GM20431 (cell line): Measurements from ENCODE around the gene CSNK2A1.
"Not testable (repeated sequence)": the region's sequence is repeated elsewhere in the genome, so short reads cannot be mapped to it uniquely, and the experiment has no call there.

ENCODE experiments used
- in situ Hi-C: fragments of 300-500 bp; cut with MseI, MboI; formaldehyde crosslinking; loops from one replicate; pipeline ENCODE4 v1.15.0; 2020; ENCODE audit warnings: low sequenced_read_pairs; ENCODE audit not compliant: unreplicated experiment

CSNK2A1 gene

GRCh38 chr20:537983-538382 is 5.6 kb downstream of the CSNK2A1 start:
- in situ Hi-C loops = no loop called here

- in situ Hi-C loops = no loop called here
Measured at GRCh38 chr20:536426-537010, 7.1 kb downstream of the CSNK2A1 start.

- in situ Hi-C loops = no loop called here
Measured at GRCh38 chr20:535958-536357, 7.6 kb downstream of the CSNK2A1 start.

- in situ Hi-C loops = no loop called here
Measured at GRCh38 chr20:533526-533925, 10.1 kb downstream of the CSNK2A1 start.

GRCh38 chr20:532530-532929 is 11.1 kb downstream of the CSNK2A1 start:
- in situ Hi-C loops = no loop called here

GRCh38 chr20:531608-532007 is 12.0 kb downstream of the CSNK2A1 start:
- in situ Hi-C loops = no loop called here

- in situ Hi-C loops = no loop called here
Measured at GRCh38 chr20:530321-530720, 13.3 kb downstream of the CSNK2A1 start.

- in situ Hi-C loops = no loop called here
Measured at GRCh38 chr20:528923-529604, 14.5 kb downstream of the CSNK2A1 start.

GRCh38 chr20:527571-527886 is 16.1 kb downstream of the CSNK2A1 start:
- in situ Hi-C loops = no loop called here

GRCh38 chr20:521860-522259 is 21.7 kb downstream of the CSNK2A1 start:
- in situ Hi-C loops = no loop called here

GRCh38 chr20:519999-520398 is 23.6 kb downstream of the CSNK2A1 start:
- in situ Hi-C loops = no loop called here

- in situ Hi-C loops = no loop called here
Measured at GRCh38 chr20:517221-517620, 26.4 kb downstream of the CSNK2A1 start.

- in situ Hi-C loops = no loop called here
Measured at GRCh38 chr20:516799-517198, 26.8 kb downstream of the CSNK2A1 start.

- in situ Hi-C loops = no loop called here
Measured at GRCh38 chr20:515696-516095, 27.9 kb downstream of the CSNK2A1 start.

- in situ Hi-C loops = no loop called here
Measured at GRCh38 chr20:513429-513828, 30.2 kb downstream of the CSNK2A1 start.

- in situ Hi-C loops = not testable (repeated sequence)
Measured at GRCh38 chr20:510328-511057, 33.1 kb downstream of the CSNK2A1 start.

GRCh38 chr20:508364-508787 is 35.2 kb downstream of the CSNK2A1 start:
- in situ Hi-C loops = not testable (repeated sequence)

- in situ Hi-C loops = no loop called here
Measured at GRCh38 chr20:507761-508332, 35.7 kb downstream of the CSNK2A1 start.

GRCh38 chr20:507006-507758 is 36.4 kb downstream of the CSNK2A1 start:
- in situ Hi-C loops = no loop called here

- in situ Hi-C loops = no loop called here
Measured at GRCh38 chr20:504632-505075, 38.9 kb downstream of the CSNK2A1 start.
